ENCODE measurements around the gene DES. TPM values are rescaled to one million over a fixed set of nuclear protein-coding genes. Genes with fewer than 3 reads are reported as not detected.

DES gene
- total and polyA plus RNA-seq, 9 of the 15 experiments (the other 6 are each of a cell fraction or from before 2014, with no cell fraction given) = 2.5 to 58.9 (median 21.9) TPM

DNA sequence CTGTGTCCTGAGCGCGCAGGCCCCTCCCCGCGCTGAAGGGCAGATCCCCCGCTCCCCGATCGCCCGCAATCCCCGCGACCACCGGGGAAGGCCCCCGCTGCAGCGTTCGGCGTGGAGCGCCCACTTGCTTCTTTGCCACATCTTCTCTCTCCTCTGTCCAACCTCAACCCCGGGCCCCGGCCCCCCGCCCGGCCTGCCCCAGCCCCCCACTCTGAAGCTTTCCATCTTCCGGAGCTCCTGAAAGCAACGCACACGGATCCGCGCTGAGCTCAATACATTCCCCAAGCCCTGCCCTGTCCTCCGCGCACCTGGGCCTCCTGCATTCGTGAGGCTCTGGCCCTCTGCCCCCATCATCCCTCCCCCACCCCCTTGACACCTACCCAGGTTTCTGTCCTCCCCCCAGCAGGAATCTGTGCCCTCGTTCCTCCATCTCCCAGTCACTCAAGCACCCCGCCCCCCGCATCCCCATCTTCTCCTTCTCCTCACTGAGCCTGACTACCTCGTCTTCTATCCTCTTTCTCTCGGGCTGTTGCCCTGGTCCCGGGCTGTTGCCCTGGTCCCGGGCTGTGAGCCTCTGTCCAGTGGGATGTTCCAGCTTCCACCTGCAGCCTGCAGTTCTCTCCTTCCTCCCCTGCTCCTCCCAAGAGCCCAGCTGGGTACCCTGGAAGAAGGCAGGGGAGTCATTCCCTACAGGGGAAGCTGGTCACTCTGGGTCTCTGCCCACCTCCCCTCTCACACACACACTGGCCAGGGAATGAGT is 24.3 kb downstream of the DES start:
- CTCF ChIA-PET (ENCODE audit: low intra/inter-chr PET ratio) = no interaction called here

More for the DNA sequence above, 24.3 kb downstream of the DES start:
- Histone ChIP-seq H3K9me3 (replicated peaks; ENCODE audit: control insufficient read depth, insufficient read depth, low read depth, low read length) (no peaks in the 10 kb centered on the region), H2AFZ (ENCODE audit: low read depth, low read length) (no peak overlapping the region; the same call in 1 of the 2 replicates), H3K27me3 (ENCODE audit: control insufficient read depth in 2 of 2, insufficient read depth in 2 of 2, low read length in 2 of 2) (no peaks in the 10 kb centered on the region), H3K4me3 (peak overlapping the region; percentile 41), H3K9ac (ENCODE audit: insufficient read depth in 1 of 2, low read depth in 2 of 2, low read length in 2 of 2) (peak overlapping the region in 1 of 2 experiments; percentile 87; a peak in 2 of 4 replicates), H3K79me2 (ENCODE audit: control insufficient read depth, insufficient read depth, low read length) (no peaks in the 10 kb centered on the region), H3K4me1 (replicated peaks in 1 of 2; ENCODE audit: control insufficient read depth in 2 of 2, insufficient read depth in 2 of 2, low read length in 2 of 2) (peaks cover 7 to 43% of the 10 kb centered on the region in 2 experiments; a peak in 4 of 5 replicates), H3K9me1 (ENCODE audit: control insufficient read depth, insufficient read depth, low read length) (no peaks in the 10 kb centered on the region), H3K36me3 (ENCODE audit: control insufficient read depth, insufficient read depth, low read length) (no peaks in the 10 kb centered on the region), H3K27ac (ENCODE audit: extremely low read depth, low read depth, low read length) (no peak overlapping the region), H4K20me1 (replicated peaks; ENCODE audit: control insufficient read depth, insufficient read depth, low read length) (no peaks in the 10 kb centered on the region), H3K4me2 (ENCODE audit: insufficient read depth, low read length) (no peak overlapping the region)
- in situ Hi-C loops (cut with MboI) (no loop called here), intact Hi-C loops (cut with micrococcal nuclease) (no loop called here)
- peak; percentile 9; the same call in 1 of the 3 replicates for ATAC-seq
- POLR2A ChIA-PET = interaction anchor here (0.6 kb wide), 1 partner anchor 78 kb away, joined by 3 read pairs; no protein-coding TSS in a partner anchor
- TF ChIP-seq CBX1 (IDR thresholded peaks at IDR 0.05; ENCODE audit: low read depth) = no peak
- TF ChIP-seq, protein P1, sequence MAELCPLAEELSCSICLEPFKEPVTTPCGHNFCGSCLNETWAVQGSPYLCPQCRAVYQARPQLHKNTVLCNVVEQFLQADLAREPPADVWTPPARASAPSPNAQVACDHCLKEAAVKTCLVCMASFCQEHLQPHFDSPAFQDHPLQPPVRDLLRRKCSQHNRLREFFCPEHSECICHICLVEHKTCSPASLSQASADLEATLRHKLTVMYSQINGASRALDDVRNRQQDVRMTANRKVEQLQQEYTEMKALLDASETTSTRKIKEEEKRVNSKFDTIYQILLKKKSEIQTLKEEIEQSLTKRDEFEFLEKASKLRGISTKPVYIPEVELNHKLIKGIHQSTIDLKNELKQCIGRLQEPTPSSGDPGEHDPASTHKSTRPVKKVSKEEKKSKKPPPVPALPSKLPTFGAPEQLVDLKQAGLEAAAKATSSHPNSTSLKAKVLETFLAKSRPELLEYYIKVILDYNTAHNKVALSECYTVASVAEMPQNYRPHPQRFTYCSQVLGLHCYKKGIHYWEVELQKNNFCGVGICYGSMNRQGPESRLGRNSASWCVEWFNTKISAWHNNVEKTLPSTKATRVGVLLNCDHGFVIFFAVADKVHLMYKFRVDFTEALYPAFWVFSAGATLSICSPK (IDR thresholded peaks at IDR 0.05; ENCODE audit: borderline replicate concordance) = no peak
- TF ChIP-seq RFX5 (IDR thresholded peaks at IDR 0.05; ENCODE audit: low read depth, low read length) = no peak
- TF ChIP-seq FOXJ3 (CRISPR knock-in tag; IDR thresholded peaks at IDR 0.05) = no peak
- no peak for TF ChIP-seq ZNF696 (CRISPR knock-in tag; conservative IDR thresholded peaks at IDR 0.05)
- FAIRE-seq = no peak
- DNase-seq (ENCODE audit: extremely low read depth in 1 of 4, low spot score in 3 of 4) = no peak
- 28% methylated on average over 3 of the region's 35 CpGs for WGBS (ENCODE audit: insufficient coverage, low coverage, missing lambda C conversion rate)
- no TSS peak for BruUV-seq (replicated peaks)

All from K562 (cell line).